Activated gamma-delta T cell treated with anti-CD3 and anti-CD28 coated beads, Interleukin-2, amount 50 U/mL, for 16 hours (primary cell): ENCODE data around the gene PAK4.

Experiments
- DNase-seq: peaks from one replicate; pipeline ENCODE4 v3.0.0-alpha.2; 2020; ENCODE audit warnings: low read depth

Gene PAK4

GRCh38 chr19:39165857-39166256, 40.3 kb downstream of the PAK4 start:
- DNase-seq: no peak

DNA sequence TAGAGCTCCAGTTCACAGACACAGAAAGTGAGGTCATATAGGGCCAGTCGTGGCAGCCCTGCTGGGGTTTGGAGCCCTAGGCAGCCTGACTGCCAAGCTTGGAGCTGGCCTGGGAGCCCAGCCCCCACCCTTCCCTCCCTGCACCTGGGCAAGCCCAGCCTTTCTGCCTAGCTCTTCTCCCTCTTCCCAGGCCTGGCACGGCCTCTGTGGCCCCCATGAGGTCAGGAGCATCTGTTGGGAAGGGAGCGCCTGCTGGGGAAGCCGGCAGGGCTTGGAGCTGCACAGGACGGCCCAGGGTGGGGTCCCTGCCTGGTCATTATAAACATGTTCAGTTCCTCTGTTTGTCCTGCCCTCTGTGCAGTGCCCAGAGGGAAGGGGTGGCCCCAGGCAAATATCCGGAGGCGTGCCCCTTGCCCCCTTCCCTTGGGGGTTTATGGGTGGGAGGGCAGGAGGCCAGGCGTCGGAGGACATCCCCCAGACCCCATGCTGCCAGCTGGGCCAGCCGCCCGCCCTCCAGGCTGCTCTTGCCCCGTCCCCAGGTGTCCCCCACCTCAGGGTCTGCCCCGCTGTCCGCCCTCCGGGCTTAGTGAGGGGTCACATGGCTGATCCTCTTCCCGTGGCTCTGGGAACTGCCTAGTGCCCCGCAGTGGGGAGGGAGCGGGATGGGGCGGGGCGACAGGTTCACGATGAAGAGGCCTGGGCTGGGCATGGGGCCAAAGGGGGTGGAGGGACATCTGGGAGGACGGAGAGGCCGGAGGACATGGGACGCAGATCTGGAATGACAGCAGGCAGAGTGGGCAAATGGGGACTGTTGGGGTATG, 41.2 kb downstream of the PAK4 start:
- DNase-seq: no peak

- no peak for DNase-seq
These were observed 42.1 kb downstream of the PAK4 start for GRCh38 chr19:39167461-39168257.

- DNase-seq: no peak
These were observed 42.9 kb downstream of the PAK4 start for GRCh38 chr19:39168258-39169142.

GRCh38 chr19:39169143-39169810, 43.7 kb downstream of the PAK4 start:
- no peak for DNase-seq

- DNase-seq: no peak
These were observed 45.0 kb downstream of the PAK4 start for GRCh38 chr19:39170386-39171231.

GRCh38 chr19:39171479-39172465, 46.2 kb downstream of the PAK4 start:
- DNase-seq: no peak

GRCh38 chr19:39172700-39173501, 47.3 kb downstream of the PAK4 start:
- DNase-seq: no peak

DNA sequence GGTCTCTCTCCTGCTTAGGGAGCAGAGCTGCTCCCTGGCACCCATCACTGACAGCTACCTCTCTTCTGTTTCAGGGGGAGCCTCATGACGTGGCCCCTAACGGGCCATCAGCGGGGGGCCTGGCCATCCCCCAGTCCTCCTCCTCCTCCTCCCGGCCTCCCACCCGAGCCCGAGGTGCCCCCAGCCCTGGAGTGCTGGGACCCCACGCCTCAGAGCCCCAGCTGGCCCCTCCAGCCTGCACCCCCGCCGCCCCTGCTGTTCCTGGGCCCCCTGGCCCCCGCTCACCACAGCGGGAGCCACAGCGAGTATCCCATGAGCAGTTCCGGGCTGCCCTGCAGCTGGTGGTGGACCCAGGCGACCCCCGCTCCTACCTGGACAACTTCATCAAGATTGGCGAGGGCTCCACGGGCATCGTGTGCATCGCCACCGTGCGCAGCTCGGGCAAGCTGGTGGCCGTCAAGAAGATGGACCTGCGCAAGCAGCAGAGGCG, 48.0 kb downstream of the PAK4 start:
- no peak for DNase-seq

DNA sequence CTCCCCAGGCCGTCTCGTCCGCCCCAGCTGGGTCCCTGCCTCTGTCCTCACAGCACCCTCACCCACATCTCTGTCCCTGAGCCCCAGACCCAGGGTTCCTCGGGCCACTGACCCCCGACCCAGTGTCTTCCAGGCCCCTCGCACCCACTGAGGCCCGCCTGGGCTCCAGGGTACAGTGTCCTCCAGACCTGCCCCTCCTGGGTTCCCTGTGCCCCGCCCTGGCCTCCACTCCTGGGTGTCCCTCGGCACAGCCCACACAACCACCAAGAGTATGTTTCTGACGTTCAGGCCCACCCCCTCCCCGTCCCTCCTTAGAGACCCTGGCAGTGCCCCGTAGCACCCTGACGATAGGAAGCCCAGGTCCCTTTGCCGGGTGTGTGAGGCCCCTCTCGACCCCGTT, 48.6 kb downstream of the PAK4 start:
- DNase-seq: no peak

DNA sequence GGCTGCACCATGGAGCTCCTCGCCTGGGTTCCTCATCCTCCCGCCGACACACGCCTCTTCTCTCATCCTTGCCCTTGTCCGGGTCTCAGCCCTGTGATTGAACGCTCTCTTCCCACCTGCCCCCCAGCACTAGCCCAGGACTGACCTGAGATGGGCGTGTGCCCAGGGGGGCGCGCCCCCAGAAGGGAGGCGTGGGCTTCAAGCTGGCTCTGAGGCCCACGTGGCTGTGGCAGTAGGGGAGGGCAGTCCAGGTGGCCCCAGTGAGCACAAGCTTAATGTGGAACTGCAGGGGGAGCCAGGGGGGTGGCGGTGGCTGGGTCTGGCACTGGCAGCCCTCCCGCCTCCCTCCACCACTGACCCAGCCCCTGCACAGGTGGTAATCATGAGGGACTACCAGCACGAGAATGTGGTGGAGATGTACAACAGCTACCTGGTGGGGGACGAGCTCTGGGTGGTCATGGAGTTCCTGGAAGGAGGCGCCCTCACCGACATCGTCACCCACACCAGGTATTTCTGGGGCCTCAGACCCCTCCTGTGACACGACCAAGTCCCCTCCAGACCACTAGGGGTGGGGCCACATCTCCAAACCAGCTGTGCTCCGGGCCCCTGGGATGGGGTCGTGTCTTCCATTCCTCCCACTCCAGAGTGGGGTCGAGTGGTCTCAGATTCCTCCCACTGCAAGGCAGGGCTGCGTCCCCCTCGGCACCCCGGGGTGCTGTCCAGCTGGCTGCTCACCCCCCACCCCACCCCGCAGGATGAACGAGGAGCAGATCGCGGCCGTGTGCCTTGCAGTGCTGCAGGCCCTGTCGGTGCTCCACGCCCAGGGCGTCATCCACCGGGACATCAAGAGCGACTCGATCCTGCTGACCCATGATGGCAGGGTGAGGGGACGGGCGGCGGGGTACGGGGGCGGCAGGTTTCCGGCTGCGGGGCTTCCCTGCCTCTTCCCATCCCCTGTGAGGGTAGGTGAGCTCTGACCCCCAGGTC, 49.3 kb downstream of the PAK4 start:
- no peak for DNase-seq

- no peak for DNase-seq
These were observed 50.0 kb downstream of the PAK4 start for GRCh38 chr19:39175564-39175963.

- DNase-seq: no peak
These were observed 51.6 kb downstream of the PAK4 start for GRCh38 chr19:39177110-39177699.

DNA sequence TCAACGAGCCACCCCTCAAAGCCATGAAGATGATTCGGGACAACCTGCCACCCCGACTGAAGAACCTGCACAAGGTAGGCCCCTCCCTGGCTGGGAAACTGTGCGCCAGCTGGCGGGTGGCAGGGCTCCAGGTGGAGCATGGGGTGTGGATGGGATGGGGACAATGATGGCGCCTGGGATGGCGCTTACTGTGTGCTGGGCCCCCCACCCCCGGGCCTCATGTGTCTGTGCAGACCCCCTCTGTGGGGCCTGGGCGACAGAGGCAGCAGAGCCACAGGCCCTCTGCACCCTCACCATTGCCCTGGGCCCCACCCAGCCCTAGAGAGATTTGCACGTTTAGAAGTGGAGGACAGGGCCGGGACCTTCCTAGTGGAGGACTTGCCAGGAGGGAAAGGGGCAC, 52.1 kb downstream of the PAK4 start:
- no peak for DNase-seq

DNA sequence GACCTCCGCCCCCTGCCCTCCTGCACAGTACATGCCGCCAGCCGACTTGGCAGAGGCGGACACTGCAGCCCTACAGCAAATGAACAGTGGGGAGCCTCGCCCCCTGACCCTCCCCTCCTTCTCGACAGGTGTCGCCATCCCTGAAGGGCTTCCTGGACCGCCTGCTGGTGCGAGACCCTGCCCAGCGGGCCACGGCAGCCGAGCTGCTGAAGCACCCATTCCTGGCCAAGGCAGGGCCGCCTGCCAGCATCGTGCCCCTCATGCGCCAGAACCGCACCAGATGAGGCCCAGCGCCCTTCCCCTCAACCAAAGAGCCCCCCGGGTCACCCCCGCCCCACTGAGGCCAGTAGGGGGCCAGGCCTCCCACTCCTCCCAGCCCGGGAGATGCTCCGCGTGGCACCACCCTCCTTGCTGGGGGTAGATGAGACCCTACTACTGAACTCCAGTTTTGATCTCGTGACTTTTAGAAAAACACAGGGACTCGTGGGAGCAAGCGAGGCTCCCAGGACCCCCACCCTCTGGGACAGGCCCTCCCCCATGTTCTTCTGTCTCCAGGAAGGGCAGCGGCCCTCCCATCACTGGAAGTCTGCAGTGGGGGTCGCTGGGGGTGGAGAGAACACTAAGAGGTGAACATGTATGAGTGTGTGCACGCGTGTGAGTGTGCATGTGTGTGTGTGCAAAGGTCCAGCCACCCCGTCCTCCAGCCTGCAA, 52.9 kb downstream of the PAK4 start:
- no peak for DNase-seq

GRCh38 chr19:39179754-39180153, 54.2 kb downstream of the PAK4 start:
- DNase-seq: no peak
